ENCODE measurements around the gene PDS5B.

DNA sequence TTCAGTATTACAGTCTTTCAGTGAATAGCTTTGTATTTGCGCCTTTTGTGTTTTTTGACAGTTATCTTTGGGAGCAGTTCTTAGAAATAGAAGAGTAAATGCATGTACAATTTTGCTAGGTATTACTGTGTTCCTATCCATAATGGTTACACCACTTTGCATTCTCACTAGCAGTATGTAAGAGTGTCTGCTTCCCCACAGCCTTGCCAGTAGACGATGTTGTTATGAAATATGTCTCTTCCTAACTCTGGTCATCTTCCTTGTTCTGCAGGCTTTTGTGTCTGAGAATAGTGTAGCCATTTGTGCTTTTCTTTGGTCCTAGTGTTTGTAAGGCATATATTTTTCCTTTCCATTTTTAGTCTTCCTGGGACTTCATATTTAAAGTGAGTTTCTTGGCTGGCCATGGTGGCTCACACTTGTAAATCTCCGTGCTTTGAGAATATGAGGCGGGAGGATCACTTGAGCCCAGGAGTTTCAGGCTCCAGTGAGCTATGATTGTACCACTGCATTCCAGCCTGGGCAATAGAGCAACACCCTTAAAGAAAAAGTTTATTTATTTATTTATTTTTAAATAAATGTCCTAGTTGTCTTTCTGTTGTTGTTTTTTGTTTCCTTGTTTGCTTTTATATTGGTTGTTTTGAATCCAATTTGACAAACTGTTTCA, 140.3 kb downstream of the PDS5B start:
- TF ChIP-seq POLR2A (IDR thresholded peaks at IDR 0.05): no peak
- TF ChIP-seq, protein P1, sequence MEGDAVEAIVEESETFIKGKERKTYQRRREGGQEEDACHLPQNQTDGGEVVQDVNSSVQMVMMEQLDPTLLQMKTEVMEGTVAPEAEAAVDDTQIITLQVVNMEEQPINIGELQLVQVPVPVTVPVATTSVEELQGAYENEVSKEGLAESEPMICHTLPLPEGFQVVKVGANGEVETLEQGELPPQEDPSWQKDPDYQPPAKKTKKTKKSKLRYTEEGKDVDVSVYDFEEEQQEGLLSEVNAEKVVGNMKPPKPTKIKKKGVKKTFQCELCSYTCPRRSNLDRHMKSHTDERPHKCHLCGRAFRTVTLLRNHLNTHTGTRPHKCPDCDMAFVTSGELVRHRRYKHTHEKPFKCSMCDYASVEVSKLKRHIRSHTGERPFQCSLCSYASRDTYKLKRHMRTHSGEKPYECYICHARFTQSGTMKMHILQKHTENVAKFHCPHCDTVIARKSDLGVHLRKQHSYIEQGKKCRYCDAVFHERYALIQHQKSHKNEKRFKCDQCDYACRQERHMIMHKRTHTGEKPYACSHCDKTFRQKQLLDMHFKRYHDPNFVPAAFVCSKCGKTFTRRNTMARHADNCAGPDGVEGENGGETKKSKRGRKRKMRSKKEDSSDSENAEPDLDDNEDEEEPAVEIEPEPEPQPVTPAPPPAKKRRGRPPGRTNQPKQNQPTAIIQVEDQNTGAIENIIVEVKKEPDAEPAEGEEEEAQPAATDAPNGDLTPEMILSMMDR (IDR thresholded peaks at IDR 0.05): no peak

Measured in heart left ventricle (tissue), 13 donors.